AG10803 (cell line): Measurements from ENCODE around the gene PHACTR4.
"Not testable (repeated sequence)": the region's sequence is repeated elsewhere in the genome, so short reads cannot be mapped to it uniquely, and the experiment has no call there.

ENCODE experiments used
- DNase-seq: peaks from one replicate; pipeline ENCODE4 v3.0.0; 2010; ENCODE audit warnings: low read depth
- H3K4me3 ChIP-seq: 2 replicates; pipeline ENCODE4 v1.5.1; 2011; ENCODE audit warnings: mild to moderate bottlenecking, low read length, control low read depth
- TF ChIP-seq, protein P1 (sequence below): conservative IDR thresholded peaks from 2 replicates; pipeline ENCODE4 v1.5.1; 2011; ENCODE audit warnings: mild to moderate bottlenecking, low read length, control low read depth, inconsistent platforms

PHACTR4 gene

GRCh38 chr1:28470146-28470545 lies 100.6 kb downstream of the PHACTR4 start:
- TF ChIP-seq, protein P1, sequence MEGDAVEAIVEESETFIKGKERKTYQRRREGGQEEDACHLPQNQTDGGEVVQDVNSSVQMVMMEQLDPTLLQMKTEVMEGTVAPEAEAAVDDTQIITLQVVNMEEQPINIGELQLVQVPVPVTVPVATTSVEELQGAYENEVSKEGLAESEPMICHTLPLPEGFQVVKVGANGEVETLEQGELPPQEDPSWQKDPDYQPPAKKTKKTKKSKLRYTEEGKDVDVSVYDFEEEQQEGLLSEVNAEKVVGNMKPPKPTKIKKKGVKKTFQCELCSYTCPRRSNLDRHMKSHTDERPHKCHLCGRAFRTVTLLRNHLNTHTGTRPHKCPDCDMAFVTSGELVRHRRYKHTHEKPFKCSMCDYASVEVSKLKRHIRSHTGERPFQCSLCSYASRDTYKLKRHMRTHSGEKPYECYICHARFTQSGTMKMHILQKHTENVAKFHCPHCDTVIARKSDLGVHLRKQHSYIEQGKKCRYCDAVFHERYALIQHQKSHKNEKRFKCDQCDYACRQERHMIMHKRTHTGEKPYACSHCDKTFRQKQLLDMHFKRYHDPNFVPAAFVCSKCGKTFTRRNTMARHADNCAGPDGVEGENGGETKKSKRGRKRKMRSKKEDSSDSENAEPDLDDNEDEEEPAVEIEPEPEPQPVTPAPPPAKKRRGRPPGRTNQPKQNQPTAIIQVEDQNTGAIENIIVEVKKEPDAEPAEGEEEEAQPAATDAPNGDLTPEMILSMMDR = no peak
- DNase-seq = no peak
- no peak overlapping the region for H3K4me3 ChIP-seq

GRCh38 chr1:28479497-28479896 lies 110.0 kb downstream of the PHACTR4 start:
- DNase-seq = not testable (repeated sequence)

GRCh38 chr1:28480308-28480707 lies 110.8 kb downstream of the PHACTR4 start:
- TF ChIP-seq, protein P1 = no peak
- no peak overlapping the region for H3K4me3 ChIP-seq
- DNase-seq = no peak

More at GRCh38 chr1:28479497-28479896, 110.0 kb downstream of the PHACTR4 start:
- not testable (repeated sequence) for H3K4me3 ChIP-seq

GRCh38 chr1:28482138-28482537 lies 112.6 kb downstream of the PHACTR4 start:
- DNase-seq = no peak
- TF ChIP-seq, protein P1 = no peak
- no peak overlapping the region for H3K4me3 ChIP-seq

DNA sequence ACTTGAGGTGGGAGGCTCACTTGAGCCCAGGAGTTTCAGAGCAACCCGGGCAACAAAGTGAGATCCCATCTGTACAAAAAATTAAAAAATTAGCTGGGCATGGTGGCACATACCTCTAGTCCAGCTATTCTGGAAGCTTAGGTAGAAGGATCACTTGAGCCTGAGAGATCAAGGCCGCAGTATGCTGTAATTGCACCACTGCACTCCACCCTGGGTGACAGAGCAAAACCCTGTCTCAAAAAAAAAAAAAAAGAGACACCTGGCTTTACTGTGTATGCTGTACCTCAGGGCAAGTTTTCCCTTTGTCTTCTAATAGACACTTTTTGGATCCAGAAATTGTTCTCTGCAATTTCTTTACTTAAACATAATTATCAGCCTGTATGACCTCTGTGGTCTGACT lies 113.2 kb downstream of the PHACTR4 start:
- H3K4me3 ChIP-seq = no peak overlapping the region
- TF ChIP-seq, protein P1 = no peak
- no peak for DNase-seq

DNA sequence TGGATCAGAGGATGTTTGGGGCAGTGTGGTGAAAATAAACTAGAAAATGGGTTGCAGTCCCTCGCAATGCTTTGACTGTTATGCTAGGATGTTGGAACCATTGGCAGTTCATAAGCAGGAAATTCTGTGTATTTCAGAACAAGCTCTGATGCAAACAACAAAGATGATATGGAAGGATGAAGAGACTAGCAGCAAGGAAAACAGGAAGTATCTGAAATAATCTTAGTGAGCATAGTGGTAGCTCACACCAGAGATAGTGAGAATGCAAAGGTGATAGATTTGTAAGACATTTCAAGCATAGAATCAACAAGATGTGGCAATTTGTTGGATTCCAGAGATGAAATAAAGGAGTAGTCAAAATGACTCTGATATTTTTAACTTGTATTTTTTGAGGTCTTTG lies 125.2 kb downstream of the PHACTR4 start:
- DNase-seq = no peak
- TF ChIP-seq, protein P1 = no peak
- H3K4me3 ChIP-seq = no peak overlapping the region

DNA sequence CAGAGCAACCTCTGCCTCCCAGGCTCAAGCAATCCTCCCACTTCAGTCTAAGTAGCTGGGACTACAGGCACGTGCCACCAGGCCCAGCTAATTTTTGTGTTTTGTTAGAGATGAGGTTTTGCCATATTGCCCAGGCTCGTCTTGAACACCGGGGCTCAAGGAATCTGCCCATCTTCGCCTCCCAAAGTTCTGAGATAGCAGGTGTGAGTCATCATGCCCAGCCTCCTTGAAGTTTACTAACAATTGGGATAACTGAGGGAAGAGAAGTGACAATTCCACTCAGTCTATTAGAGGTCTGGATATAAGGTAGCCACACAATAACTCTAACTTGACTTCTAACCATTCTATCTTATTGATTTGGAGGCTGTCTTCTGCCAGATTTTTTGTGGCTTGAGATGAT lies 130.0 kb downstream of the PHACTR4 start:
- H3K4me3 ChIP-seq = no peak overlapping the region
- TF ChIP-seq, protein P1 = no peak

GRCh38 chr1:28501925-28502324 lies 132.4 kb downstream of the PHACTR4 start:
- no peak overlapping the region for H3K4me3 ChIP-seq
- TF ChIP-seq, protein P1 = no peak
- no peak for DNase-seq

More for the DNA sequence above, 130.0 kb downstream of the PHACTR4 start:
- DNase-seq = no peak
